HG03469 (cell line): ENCODE measurements around the gene SMNDC1.
A peak's percentile ranks its signal among the peaks of the same experiment; 100 is the strongest.
"Not testable (repeated sequence)": the region's sequence is repeated elsewhere in the genome, so short reads cannot be mapped to it uniquely, and the experiment has no call there.

ENCODE experiments used
- ATAC-seq: cut with Tn5 transposase; IDR thresholded peaks from one replicate; pipeline ENCODE4 v1.9.1; 2021; ENCODE audit warnings: mild to moderate bottlenecking, moderate library complexity, moderate number of reproducible peaks; ENCODE audit not compliant: unreplicated experiment

The SMNDC1 gene

DNA sequence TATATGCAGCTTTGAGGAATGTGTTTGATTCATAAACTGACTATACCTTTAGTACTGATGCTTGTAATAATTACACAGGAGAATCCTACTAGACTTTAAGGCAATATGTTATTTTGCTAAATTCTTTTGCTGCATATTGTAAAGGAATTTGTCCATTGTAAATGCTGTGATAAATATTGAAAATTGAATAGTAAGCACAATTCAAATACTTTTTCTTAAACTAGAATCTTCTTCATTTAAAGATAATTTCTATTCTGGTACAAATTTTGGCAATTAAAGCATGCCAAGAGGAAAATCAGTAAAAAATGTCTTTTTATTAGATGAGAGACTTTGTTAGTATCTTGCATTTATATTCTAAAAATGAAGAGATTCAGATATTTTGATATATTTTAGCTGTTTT is 45.4 kb downstream of the SMNDC1 start:
- no peak for ATAC-seq

DNA sequence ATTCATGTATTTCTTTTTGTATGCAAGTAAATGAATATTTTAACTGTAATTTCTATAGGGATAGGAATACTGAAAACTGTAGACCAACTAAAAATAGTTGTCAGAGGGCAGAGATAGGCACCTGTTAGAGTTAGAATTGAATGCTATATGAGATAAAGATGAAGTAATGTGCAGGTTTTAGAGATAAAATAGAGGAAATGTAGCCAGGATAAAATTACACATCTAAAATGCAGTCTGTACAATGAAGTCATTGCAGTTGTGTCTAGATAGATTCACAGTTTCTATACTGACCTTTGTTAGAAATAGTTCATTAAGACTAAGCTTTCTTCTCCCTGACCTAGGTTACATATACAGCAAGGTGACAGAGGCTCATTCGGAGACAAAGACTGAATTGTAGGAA is 46.2 kb downstream of the SMNDC1 start:
- no peak for ATAC-seq

DNA sequence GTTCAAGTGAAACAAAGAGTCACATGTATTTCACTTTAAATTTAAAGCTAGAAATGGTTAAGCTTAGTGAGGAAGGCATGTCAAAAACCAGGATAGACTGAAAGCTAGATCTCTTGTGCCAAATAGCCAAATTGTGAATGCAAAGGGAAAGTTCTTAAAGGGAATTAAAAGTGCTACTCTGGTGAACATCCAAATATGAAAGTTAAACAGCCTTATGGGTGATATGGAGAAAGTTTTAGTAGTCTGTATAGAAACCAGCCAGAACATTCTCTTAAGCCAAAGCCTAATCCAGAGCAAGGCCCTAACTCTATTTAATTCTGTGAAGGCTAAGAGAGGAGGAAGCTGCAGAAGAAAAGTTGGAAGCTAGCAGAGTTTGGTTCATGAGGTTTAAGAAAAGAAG is 50.3 kb downstream of the SMNDC1 start:
- ATAC-seq: no peak

DNA sequence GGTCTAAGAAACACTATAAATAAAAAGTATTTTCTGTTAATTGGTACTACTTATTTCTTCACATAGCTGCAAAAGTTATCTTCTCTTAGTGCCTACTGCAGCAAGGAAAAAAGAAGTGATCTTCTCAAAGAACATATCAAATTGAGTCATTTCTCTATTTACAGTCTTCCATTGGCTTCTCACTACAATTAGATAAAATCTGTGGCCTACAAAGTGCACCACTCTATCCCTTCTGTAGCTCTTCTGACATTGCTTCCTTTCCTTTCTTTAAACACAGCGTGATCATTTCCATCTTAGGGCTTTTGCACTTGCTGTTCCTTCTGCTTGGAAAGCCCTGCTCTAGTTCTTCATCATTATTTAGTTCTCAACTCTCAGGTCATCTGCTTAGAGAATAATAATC is 52.6 kb downstream of the SMNDC1 start:
- ATAC-seq: no peak

DNA sequence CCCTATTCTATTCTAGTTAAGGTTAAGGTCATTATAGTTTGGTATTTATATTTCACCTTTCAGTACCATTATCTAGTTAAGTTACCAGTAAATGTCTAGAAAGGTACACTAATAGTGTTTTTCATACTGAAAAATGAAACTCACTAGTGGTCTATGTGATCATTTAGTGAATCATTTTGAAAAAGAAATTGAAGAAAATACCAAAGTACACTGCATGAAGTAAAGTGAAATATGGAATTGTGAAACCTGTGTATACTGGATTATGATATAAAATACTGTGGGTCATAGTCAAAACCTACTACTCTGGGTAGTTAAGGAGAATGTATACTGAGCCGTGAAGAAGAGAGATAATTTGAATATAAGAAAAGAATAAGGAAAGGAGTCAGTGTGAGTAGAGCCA is 53.3 kb downstream of the SMNDC1 start:
- peak; percentile 75 for ATAC-seq

DNA sequence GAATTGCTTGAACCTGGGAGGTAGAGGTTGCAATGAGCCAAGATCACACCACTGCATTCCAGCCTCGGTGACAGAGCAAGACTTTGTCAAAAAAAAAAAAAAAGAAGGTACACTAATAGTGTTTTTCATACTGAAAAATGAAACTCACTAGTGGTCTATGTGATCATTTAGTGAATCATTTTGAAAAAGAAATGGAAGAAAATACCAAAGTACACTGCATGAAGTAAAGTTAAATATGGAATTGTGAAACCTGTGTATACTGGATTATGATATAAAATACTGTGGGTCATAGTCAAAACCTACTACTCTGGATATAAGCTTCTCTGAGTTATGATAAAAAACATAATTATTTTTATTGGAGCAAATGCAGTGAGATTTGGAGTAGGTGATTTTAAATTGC is 55.2 kb downstream of the SMNDC1 start:
- peak; percentile 57 for ATAC-seq

DNA sequence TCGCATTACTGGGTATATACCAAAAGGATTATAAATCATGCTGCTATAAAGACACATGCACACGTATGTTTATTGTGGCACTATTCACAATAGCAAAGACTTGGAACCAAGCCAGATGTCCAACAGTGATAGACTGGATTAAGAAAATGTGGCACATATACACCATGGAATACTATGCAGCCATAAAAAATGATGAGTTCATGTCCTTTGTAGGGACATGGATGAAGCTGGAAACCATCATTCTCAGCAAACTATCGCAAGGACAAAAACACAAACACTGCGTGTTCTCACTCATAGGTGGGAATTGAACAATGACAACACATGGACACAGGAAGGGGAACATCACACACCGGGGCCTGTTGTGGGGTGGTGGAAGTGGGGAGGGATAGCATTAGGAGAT is 56.9 kb downstream of the SMNDC1 start:
- not testable (repeated sequence) for ATAC-seq

DNA sequence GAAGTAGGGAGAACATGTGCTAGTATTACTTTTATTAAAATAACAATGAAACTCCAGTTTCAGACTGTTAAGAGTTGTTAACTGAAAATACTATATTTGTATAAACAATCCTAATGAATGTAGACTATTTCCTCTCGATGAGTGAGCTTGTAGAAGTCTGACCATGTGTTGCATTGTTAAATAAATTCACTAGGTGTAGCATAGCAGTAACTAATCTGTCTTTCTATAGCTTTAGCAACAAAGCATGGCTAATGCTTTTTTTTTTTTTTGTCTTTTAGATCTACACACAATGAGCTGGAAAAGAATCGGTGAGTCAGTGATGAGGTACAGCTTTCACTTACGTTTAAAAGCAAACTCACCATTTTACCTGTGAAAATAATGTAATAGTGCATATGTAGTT is 60.2 kb downstream of the SMNDC1 start:
- ATAC-seq: no peak

DNA sequence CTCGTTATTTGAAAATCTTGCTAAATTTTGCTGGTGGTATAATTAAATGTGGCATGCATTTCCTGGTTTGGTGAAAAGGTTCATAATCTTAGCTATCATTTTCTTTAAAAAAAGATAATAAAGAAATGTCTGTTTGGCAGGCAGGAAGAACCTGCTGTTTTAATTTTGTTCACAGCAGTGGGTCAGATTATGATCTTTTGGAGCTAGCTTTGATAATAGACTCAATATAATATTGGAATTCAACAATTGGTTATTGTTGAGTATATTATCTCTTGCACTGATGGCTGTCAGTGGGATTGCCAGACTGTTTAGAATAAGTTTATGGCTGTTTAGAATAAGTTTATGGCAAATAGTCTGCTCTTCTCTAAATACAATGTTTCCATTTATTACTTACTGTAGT is 62.2 kb downstream of the SMNDC1 start:
- ATAC-seq: no peak

DNA sequence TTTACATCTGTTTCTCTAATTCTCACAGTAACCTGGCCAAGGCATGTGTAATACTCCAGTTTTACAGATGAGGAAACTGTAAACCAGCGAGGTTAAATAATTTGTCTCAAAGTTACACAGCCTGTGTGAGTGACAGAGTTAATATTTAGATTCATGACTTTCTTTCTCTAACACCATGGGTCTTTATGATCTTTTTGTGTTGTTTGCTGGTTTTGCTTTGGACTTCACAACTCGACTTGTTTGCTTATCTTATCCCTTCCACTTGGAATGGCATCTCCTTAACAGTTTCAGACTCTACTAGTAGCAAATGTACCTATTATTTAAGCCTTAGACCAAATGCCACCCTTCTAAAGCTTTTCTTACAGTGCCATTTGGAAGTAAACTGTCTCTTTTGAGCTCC is 62.9 kb downstream of the SMNDC1 start:
- no peak for ATAC-seq

DNA sequence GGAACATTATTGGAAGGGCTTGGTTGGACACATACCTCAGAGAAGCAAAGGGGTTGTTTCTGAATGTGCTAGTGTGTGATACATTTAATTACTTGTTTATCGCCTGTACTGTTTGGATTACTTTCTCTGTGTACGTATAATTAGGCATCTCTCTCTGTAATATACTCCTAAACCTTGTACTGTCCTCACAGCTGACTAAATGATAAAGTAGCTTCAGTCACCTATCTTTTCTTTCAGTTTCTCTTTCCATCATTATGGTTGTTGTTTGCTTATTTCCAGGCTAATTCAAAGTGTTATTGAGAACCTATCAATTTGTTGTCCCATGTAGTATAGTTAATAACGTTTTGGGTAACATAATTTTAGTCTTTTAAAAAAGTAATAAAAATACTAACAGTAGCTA is 63.3 kb downstream of the SMNDC1 start:
- no peak for ATAC-seq
